Effector CD4-positive, alpha-beta T cell (primary cell): ENCODE results near the gene ACOT2.
"Not testable (repeated sequence)": the region's sequence is repeated elsewhere in the genome, so short reads cannot be mapped to it uniquely, and the experiment has no call there.

Experiments used
- DNase-seq: peaks from one replicate; pipeline ENCODE4 v3.0.0-alpha.2; 2020
- total RNA-seq: gene quantifications from one replicate; lab custom pipeline; 2026; lab: John Stamatoyannopoulos, UW

Gene ACOT2
- total RNA-seq = 11.6 reads per million, percentile 35 among the genes with 10 or more reads in this experiment

GRCh38 chr14:73569185-73569958, at the start of gene ACOT2:
ACOT2 (plus strand) TSS chr14:73569213; CDS start chr14:73569241, 28 bp downstream.
- peak; percentile 38 for DNase-seq

GRCh38 chr14:73521229-73521628, 47.8 kb upstream of the ACOT2 start:
- DNase-seq = no peak

- DNase-seq = no peak
Measured at GRCh38 chr14:73524493-73524892, 44.5 kb upstream of the ACOT2 start.

GRCh38 chr14:73526036-73526984, 42.7 kb upstream of the ACOT2 start:
- no peak for DNase-seq

- not testable (repeated sequence) for DNase-seq
Measured at GRCh38 chr14:73529356-73529755, 39.7 kb upstream of the ACOT2 start.

GRCh38 chr14:73531971-73532370, 37.0 kb upstream of the ACOT2 start:
- not testable (repeated sequence) for DNase-seq

- not testable (repeated sequence) for DNase-seq
Measured at GRCh38 chr14:73537244-73538045, 31.6 kb upstream of the ACOT2 start.

GRCh38 chr14:73539017-73539416, 30.0 kb upstream of the ACOT2 start:
- DNase-seq = not testable (repeated sequence)

- DNase-seq = not testable (repeated sequence)
Measured at GRCh38 chr14:73542961-73543360, 26.1 kb upstream of the ACOT2 start.

- not testable (repeated sequence) for DNase-seq
Measured at GRCh38 chr14:73545353-73545752, 23.7 kb upstream of the ACOT2 start.

GRCh38 chr14:73549097-73549496, 19.9 kb upstream of the ACOT2 start:
- DNase-seq = not testable (repeated sequence)

GRCh38 chr14:73549889-73550524, 19.0 kb upstream of the ACOT2 start:
- DNase-seq = not testable (repeated sequence)

- DNase-seq = no peak
Measured at GRCh38 chr14:73553845-73554244, 15.2 kb upstream of the ACOT2 start.

GRCh38 chr14:73557201-73557600, 11.8 kb upstream of the ACOT2 start:
- DNase-seq = not testable (repeated sequence)

GRCh38 chr14:73558238-73558637, 10.8 kb upstream of the ACOT2 start:
- not testable (repeated sequence) for DNase-seq

- not testable (repeated sequence) for DNase-seq
Measured at GRCh38 chr14:73562256-73562655, 6.8 kb upstream of the ACOT2 start.

GRCh38 chr14:73562696-73563095, 6.3 kb upstream of the ACOT2 start:
- not testable (repeated sequence) for DNase-seq

- DNase-seq = not testable (repeated sequence)
Measured at GRCh38 chr14:73566431-73566830, 2.6 kb upstream of the ACOT2 start.

- DNase-seq = not testable (repeated sequence)
Measured at GRCh38 chr14:73566935-73567334, 2.1 kb upstream of the ACOT2 start.

- no peak for DNase-seq
Measured at GRCh38 chr14:73567358-73567757, 1.7 kb upstream of the ACOT2 start.

GRCh38 chr14:73567951-73568885, 795 bp upstream of the ACOT2 start:
- no peak for DNase-seq
